HepG2 (cell line): ENCODE data around the gene ERMARD. TPM values are rescaled to one million over a fixed set of nuclear protein-coding genes. Genes with fewer than 3 reads are reported as not detected.

Experiments
- ATF4 ChIP-seq, 2 experiments: fragments of 450-650 bp in 1 of 2; sonication (generic) in 1 of 2; formaldehyde crosslinking; IDR thresholded peaks; 2 replicates each; pipeline versions ENCODE4 v1.5.0 to v1.8.0; 2020 to 2022; ENCODE audit warnings: mild to moderate bottlenecking in 1 of 2, missing genetic modification reagents in 1 of 2
- GFI1 ChIP-seq: sonication (generic); formaldehyde crosslinking; IDR thresholded peaks from 2 replicates; pipeline ENCODE4 v1.5.0; 2020; ENCODE audit warnings: missing genetic modification reagents, mild to moderate bottlenecking, borderline replicate concordance
- MBNL3 ChIP-seq: fragments of 250-450 bp; sonication (Bioruptor Pico); conservative IDR thresholded peaks from 2 replicates; pipeline ENCODE4 v1.8.0; 2022; ENCODE audit warnings: mild to moderate bottlenecking, inconsistent platforms
- MLXIP ChIP-seq: sonication (generic); formaldehyde crosslinking; IDR thresholded peaks from 2 replicates; pipeline ENCODE4 v1.9.0; 2021; ENCODE audit warnings: missing genetic modification reagents, borderline replicate concordance
- PAWR ChIP-seq: sonication (generic); formaldehyde crosslinking; IDR thresholded peaks from 2 replicates; pipeline ENCODE4 v1.4.0; 2020; ENCODE audit warnings: missing genetic modification reagents, mild to moderate bottlenecking, borderline replicate concordance
- PLSCR1 ChIP-seq: sonication (generic); formaldehyde crosslinking; IDR thresholded peaks from 2 replicates; pipeline ENCODE4 v1.5.0; 2020; ENCODE audit warnings: missing genetic modification reagents, mild to moderate bottlenecking, borderline replicate concordance
- POLR2G ChIP-seq: fragments of 200-400 bp; formaldehyde crosslinking; IDR thresholded peaks from 2 replicates; pipeline ENCODE4 v1.6.1; 2018; ENCODE audit warnings: mild to moderate bottlenecking, low read depth, low read length, moderate library complexity
- SATB2 ChIP-seq: sonication (generic); formaldehyde crosslinking; IDR thresholded peaks from 2 replicates; pipeline ENCODE4 v1.5.0; 2020; ENCODE audit warnings: missing genetic modification reagents
- XRCC5 ChIP-seq: fragments of 200-400 bp; formaldehyde crosslinking; optimal IDR thresholded peaks from 2 replicates; pipeline ENCODE3; 2017; ENCODE audit warnings: mild to moderate bottlenecking, low read length
- ZBTB38 ChIP-seq: sonication (generic); formaldehyde crosslinking; IDR thresholded peaks from 2 replicates; pipeline ENCODE4 v1.5.1; 2020; ENCODE audit warnings: mild to moderate bottlenecking, missing genetic modification reagents
- ZFP36L2 ChIP-seq: sonication (generic); formaldehyde crosslinking; IDR thresholded peaks from 2 replicates; pipeline ENCODE4 v1.4.0; 2020; ENCODE audit warnings: missing genetic modification reagents
- ZFY ChIP-seq: sonication (generic); formaldehyde crosslinking; IDR thresholded peaks from 2 replicates; pipeline ENCODE4 v1.4.0; 2020; ENCODE audit warnings: missing genetic modification reagents
- ZIK1 ChIP-seq: sonication (generic); formaldehyde crosslinking; IDR thresholded peaks from 2 replicates; pipeline ENCODE4 v1.5.0; 2020; ENCODE audit warnings: mild to moderate bottlenecking, low read depth, missing genetic modification reagents, borderline replicate concordance
- ZNF124 ChIP-seq: sonication (generic); formaldehyde crosslinking; IDR thresholded peaks from 2 replicates; pipeline ENCODE4 v1.4.0; 2020; ENCODE audit warnings: missing genetic modification reagents
- ZNF205 ChIP-seq: IDR thresholded peaks from 2 replicates; pipeline ENCODE4 v1.6.1; 2018; ENCODE audit warnings: missing biosample characterization, missing genetic modification reagents
- ZNF567 ChIP-seq: sonication (generic); formaldehyde crosslinking; IDR thresholded peaks from 2 replicates; pipeline ENCODE4 v1.8.1; 2023; ENCODE audit warnings: mild to moderate bottlenecking, missing genetic modification reagents, borderline replicate concordance
- ZSCAN29 ChIP-seq: sonication (generic); formaldehyde crosslinking; conservative IDR thresholded peaks from 2 replicates; pipeline ENCODE4 v1.4.0; 2020; ENCODE audit warnings: mild to moderate bottlenecking, missing genetic modification reagents
- ZSCAN9 ChIP-seq: IDR thresholded peaks from 2 replicates; pipeline ENCODE4 v1.6.1; 2016; ENCODE audit warnings: borderline replicate concordance
- polyA plus RNA-seq, 8 experiments: library from polyadenylated mRNA; depleted of rRNA in 3 of 8; stranded (reverse) in 7 of 8; unstranded in 1 of 8; fragments of >200 nt; fragmentation: Illumina TruSeq in 4 of 8; extraction: Trizol in 4 of 8; gene quantifications; 2 replicates each; pipeline versions ENCODE4 v1.2.1 to v1.2.3, GENCODE V29; 2011 to 2016; ENCODE audit warnings: low read depth in 4 of 8, missing spikeins in 1 of 8, mixed read lengths in 1 of 8; ENCODE audit not compliant: insufficient read depth in 1 of 8
- total RNA-seq, 5 experiments: library from RNA; depleted of rRNA; stranded (reverse); fragments of >200 nt; fragmentation: Illumina TruSeq; extraction: Trizol; gene quantifications; 2 replicates each; pipeline ENCODE4 v1.2.3, GENCODE V29; 2016; ENCODE audit warnings: low read depth in 1 of 5
- TF ChIP-seq, protein P1 (sequence below): sonication (generic); formaldehyde crosslinking; conservative IDR thresholded peaks from 2 replicates; pipeline ENCODE4 v1.8.0; 2022; ENCODE audit warnings: low read depth, missing genetic modification reagents

ERMARD gene
- total and polyA plus RNA-seq, 2 of the 13 experiments (the other 11 are each of a cell fraction or from before 2014, with no cell fraction given): 8.8 to 10.7 TPM

- TF ChIP-seq ZSCAN29 (CRISPR knock-in tag) (no peak), SATB2 (CRISPR knock-in tag) (no peak), MLXIP (no peak), ZNF205 (CRISPR knock-in tag) (no peak; the same call in 1 of the 2 replicates), ZFP36L2 (no peak), ZBTB38 (peak; percentile 65; the same call in 1 of the 2 replicates), GFI1 (CRISPR knock-in tag) (no peak), MBNL3 (no peak), PAWR (CRISPR knock-in tag) (no peak), ATF4 (CRISPR knock-in tag; IDR thresholded peaks at IDR 0.05) (no peak), XRCC5 (no peak), PLSCR1 (CRISPR knock-in tag) (no peak), POLR2G (0 out of 2 replicates have a peak, but pooled peaks have one; percentile 15), ZFY (peak; percentile 29; the same call in 1 of the 2 replicates), ZNF124 (CRISPR knock-in tag) (no peak), ZSCAN9 (CRISPR knock-in tag) (no peak), ZNF567 (CRISPR knock-in tag) (0 out of 2 replicates have a peak, but pooled peaks have one; percentile 34), ZIK1 (no peak; the same call in 1 of the 2 replicates)
- TF ChIP-seq, protein P1, sequence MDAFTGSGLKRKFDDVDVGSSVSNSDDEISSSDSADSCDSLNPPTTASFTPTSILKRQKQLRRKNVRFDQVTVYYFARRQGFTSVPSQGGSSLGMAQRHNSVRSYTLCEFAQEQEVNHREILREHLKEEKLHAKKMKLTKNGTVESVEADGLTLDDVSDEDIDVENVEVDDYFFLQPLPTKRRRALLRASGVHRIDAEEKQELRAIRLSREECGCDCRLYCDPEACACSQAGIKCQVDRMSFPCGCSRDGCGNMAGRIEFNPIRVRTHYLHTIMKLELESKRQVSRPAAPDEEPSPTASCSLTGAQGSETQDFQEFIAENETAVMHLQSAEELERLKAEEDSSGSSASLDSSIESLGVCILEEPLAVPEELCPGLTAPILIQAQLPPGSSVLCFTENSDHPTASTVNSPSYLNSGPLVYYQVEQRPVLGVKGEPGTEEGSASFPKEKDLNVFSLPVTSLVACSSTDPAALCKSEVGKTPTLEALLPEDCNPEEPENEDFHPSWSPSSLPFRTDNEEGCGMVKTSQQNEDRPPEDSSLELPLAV: no peak
Measured at GRCh38 chr6:169801396-169802160, 50.2 kb downstream of the ERMARD start (continued).
